Measurements from ENCODE around the gene ABCC1. TPM values are rescaled to one million over a fixed set of nuclear protein-coding genes. Genes with fewer than 3 reads are reported as not detected.
"Not testable (repeated sequence)": the region's sequence is repeated elsewhere in the genome, so short reads cannot be mapped to it uniquely, and the experiment has no call there.

The ABCC1 gene
- total RNA-seq, 8 experiments from 2014 or later = 8.6 to 117 (median 11.9) TPM

GRCh38 chr16:15950869-15951268 is 1.5 kb downstream of the ABCC1 start:
- Histone ChIP-seq H3K4me3 (peak overlapping the region; percentile 88 to 100 (median 99)), H3K4me1 (replicated peaks in 1 of 2) (peaks cover 6 to 18% of the 10 kb centered on the region in 2 donors), H3K27ac (no peak overlapping the region)
- no peak for ATAC-seq (replicated peaks in 6 of 8)
- in situ Hi-C loops (cut with MboI; ENCODE audit: low pct_unique_long_range_greater_than_20kb in 2 of 9, low sequenced_read_pairs in 9 of 9, unreplicated experiment in 9 of 9) = no loop called here

GRCh38 chr16:15951852-15952251 is 2.4 kb downstream of the ABCC1 start:
- H3K27ac ChIP-seq = no peak overlapping the region
- in situ Hi-C loops (cut with MboI; ENCODE audit: low pct_unique_long_range_greater_than_20kb in 2 of 9, low sequenced_read_pairs in 9 of 9, unreplicated experiment in 9 of 9) = no loop called here
- WGBS, 10 experiments = 58 to 100% (median 80%) methylated on average over 1 to 7 of the region's 8 CpGs; no CpG with 5 or more reads in 3 of the 10 experiments
- ATAC-seq (replicated peaks in 6 of 8) = no peak
- H3K4me3 ChIP-seq = no peak overlapping the region
- H3K4me1 ChIP-seq (replicated peaks in 1 of 2) = peaks cover 6 to 18% of the 10 kb centered on the region in 2 donors

GRCh38 chr16:15952265-15952711 is 2.9 kb downstream of the ABCC1 start:
- Histone ChIP-seq H3K27ac (no peak overlapping the region), H3K4me3 (no peak overlapping the region), H3K4me1 (replicated peaks in 1 of 2) (peaks cover 6 to 18% of the 10 kb centered on the region in 2 donors)
- WGBS, 10 experiments = 7 to 100% (median 61%) methylated on average over 1 to 5 of the region's 5 CpGs; no CpG with 5 or more reads in 2 of the 10 experiments
- ATAC-seq (replicated peaks in 6 of 8) = no peak
- in situ Hi-C loops (cut with MboI; ENCODE audit: low pct_unique_long_range_greater_than_20kb in 2 of 9, low sequenced_read_pairs in 9 of 9, unreplicated experiment in 9 of 9) = no loop called here

- no peak for ATAC-seq (replicated peaks in 6 of 8)
- Histone ChIP-seq H3K4me3 (no peak overlapping the region), H3K27ac (no peak overlapping the region), H3K4me1 (replicated peaks in 1 of 2) (peaks cover 6 to 18% of the 10 kb centered on the region in 2 donors)
- in situ Hi-C loops (cut with MboI; ENCODE audit: low pct_unique_long_range_greater_than_20kb in 2 of 9, low sequenced_read_pairs in 9 of 9, unreplicated experiment in 9 of 9) = no loop called here
- 60 to 100% (median 90%) methylated on average over 1 to 7 of the region's 8 CpGs; no CpG with 5 or more reads in 2 of the 10 experiments for WGBS, 10 experiments
These were observed 4.1 kb downstream of the ABCC1 start for GRCh38 chr16:15953477-15953876.

- no peak for ATAC-seq (replicated peaks in 6 of 8)
- 0 to 100% (median 71%) methylated on average over 1 to 13 of the region's 17 CpGs for WGBS, 10 experiments
- Histone ChIP-seq H3K4me3 (no peak overlapping the region), H3K4me1 (replicated peaks in 1 of 2) (peaks cover 6 to 15% of the 10 kb centered on the region in 2 donors), H3K27ac (no peak overlapping the region)
- in situ Hi-C loops (cut with MboI; ENCODE audit: low pct_unique_long_range_greater_than_20kb in 2 of 9, low sequenced_read_pairs in 9 of 9, unreplicated experiment in 9 of 9) = no loop called here
These were observed 4.8 kb downstream of the ABCC1 start for GRCh38 chr16:15953929-15954813.

GRCh38 chr16:15954814-15955151 is 5.4 kb downstream of the ABCC1 start:
- in situ Hi-C loops (cut with MboI; ENCODE audit: low pct_unique_long_range_greater_than_20kb in 2 of 9, low sequenced_read_pairs in 9 of 9, unreplicated experiment in 9 of 9) = no loop called here
- peaks cover 6 to 15% of the 10 kb centered on the region in 2 donors for H3K4me1 ChIP-seq (replicated peaks in 1 of 2)
- no peak overlapping the region for H3K4me3 ChIP-seq
- WGBS, 10 experiments = 56 to 100% (median 85%) methylated on average over 1 to 9 of the region's 11 CpGs; no CpG with 5 or more reads in 2 of the 10 experiments
- no peak overlapping the region for H3K27ac ChIP-seq
- ATAC-seq (replicated peaks in 6 of 8) = no peak

GRCh38 chr16:15955425-15955824 is 6.0 kb downstream of the ABCC1 start:
- in situ Hi-C loops (cut with MboI; ENCODE audit: low pct_unique_long_range_greater_than_20kb in 2 of 9, low sequenced_read_pairs in 9 of 9, unreplicated experiment in 9 of 9) = no loop called here
- no peak for ATAC-seq (replicated peaks in 6 of 8)
- 54 to 100% (median 73%) methylated on average over 2 to 3 of the region's 4 CpGs; no CpG with 5 or more reads in 6 of the 10 experiments for WGBS, 10 experiments
- H3K4me1 ChIP-seq (replicated peaks in 1 of 2) = peaks cover 6 to 15% of the 10 kb centered on the region in 2 donors
- H3K27ac ChIP-seq = no peak overlapping the region
- H3K4me3 ChIP-seq = no peak overlapping the region

GRCh38 chr16:15956106-15956505 is 6.7 kb downstream of the ABCC1 start:
- ATAC-seq (replicated peaks in 6 of 8); H3K4me3 ChIP-seq; H3K27ac ChIP-seq; in situ Hi-C loops (cut with MboI; ENCODE audit: low pct_unique_long_range_greater_than_20kb in 2 of 9, low sequenced_read_pairs in 9 of 9, unreplicated experiment in 9 of 9): not testable (repeated sequence)
- H3K4me1 ChIP-seq (replicated peaks in 1 of 2) = peaks cover under 1 to 11% of the 10 kb centered on the region in 2 donors
- WGBS, 10 experiments = 20 to 100% (median 88%) methylated on average over 1 to 5 of the region's 6 CpGs; no CpG with 5 or more reads in 2 of the 10 experiments

- in situ Hi-C loops (cut with MboI; ENCODE audit: low pct_unique_long_range_greater_than_20kb in 2 of 9, low sequenced_read_pairs in 9 of 9, unreplicated experiment in 9 of 9) = no loop called here
- H3K4me3 ChIP-seq = no peak overlapping the region
- WGBS, 10 experiments = 60 to 100% (median 75%) methylated on average over 2 to 7 of the region's 9 CpGs; no CpG with 5 or more reads in 2 of the 10 experiments
- H3K4me1 ChIP-seq (replicated peaks in 1 of 2) = no peaks in the 10 kb centered on the region
- no peak overlapping the region for H3K27ac ChIP-seq
- ATAC-seq (replicated peaks in 6 of 8) = no peak
These were observed 9.4 kb downstream of the ABCC1 start for GRCh38 chr16:15958703-15959348.

- 18 to 100% (median 93%) methylated on average over 1 to 11 of the region's 12 CpGs; no CpG with 5 or more reads in 1 of the 10 experiments for WGBS, 10 experiments
- no peaks in the 10 kb centered on the region for H3K4me1 ChIP-seq (replicated peaks in 1 of 2)
- in situ Hi-C loops (cut with MboI; ENCODE audit: low pct_unique_long_range_greater_than_20kb in 2 of 9, low sequenced_read_pairs in 9 of 9, unreplicated experiment in 9 of 9) = no loop called here
- no peak overlapping the region for H3K4me3 ChIP-seq
- H3K27ac ChIP-seq = no peak overlapping the region
- ATAC-seq (replicated peaks in 6 of 8) = peak in 1 of 8 experiments; percentile 53
These were observed 10.9 kb downstream of the ABCC1 start for GRCh38 chr16:15960124-15960971.

GRCh38 chr16:15961060-15961511 is 11.7 kb downstream of the ABCC1 start:
- no peaks in the 10 kb centered on the region for H3K4me1 ChIP-seq (replicated peaks in 1 of 2)
- peak in 1 of 8 experiments; percentile 7 for ATAC-seq (replicated peaks in 6 of 8)

GRCh38 chr16:15961571-15962090 is 12.2 kb downstream of the ABCC1 start:
- Histone ChIP-seq H3K27ac (no peak overlapping the region), H3K4me1 (replicated peaks in 1 of 2) (no peaks in the 10 kb centered on the region), H3K4me3 (no peak overlapping the region)
- in situ Hi-C loops (cut with MboI; ENCODE audit: low pct_unique_long_range_greater_than_20kb in 2 of 9, low sequenced_read_pairs in 9 of 9, unreplicated experiment in 9 of 9) = no loop called here
- ATAC-seq (replicated peaks in 6 of 8) = peak in 3 of 8 experiments; percentile 78 to 86 (median 80)
- 0 to 94% (median 71%) methylated on average over 1 to 4 of the region's 4 CpGs; no CpG with 5 or more reads in 1 of the 10 experiments for WGBS, 10 experiments

More at GRCh38 chr16:15961060-15961511, 11.7 kb downstream of the ABCC1 start:
- Histone ChIP-seq H3K27ac (no peak overlapping the region), H3K4me3 (no peak overlapping the region)
- in situ Hi-C loops (cut with MboI; ENCODE audit: low pct_unique_long_range_greater_than_20kb in 2 of 9, low sequenced_read_pairs in 9 of 9, unreplicated experiment in 9 of 9) = no loop called here
- WGBS, 10 experiments = 20 to 93% (median 70%) methylated on average over 1 to 5 of the region's 5 CpGs; no CpG with 5 or more reads in 3 of the 10 experiments

All from motor neuron (in vitro differentiated cells).